OCI-LY7 (cell line): ENCODE measurements around the gene ACCSL. TPM values are rescaled to one million over a fixed set of nuclear protein-coding genes. Genes with fewer than 3 reads are reported as not detected.

Source experiments
- BruUV-seq: library from RNA; stranded (reverse); fragments of 400-500 nt; replicated peaks from 2 replicates; lab custom pipeline; 2021; lab: Mats Ljungman, UMichigan
- CTCF ChIA-PET: fragments of 300-600 bp; sonication (Branson Sonifier 250); formaldehyde crosslinking; loops from one replicate; lab custom pipeline; 2022; ENCODE audit warnings: antibody characterized with exemption; ENCODE audit not compliant: unreplicated experiment; lab: Charles Lee
- POLR2A ChIA-PET: fragments of 300-600 bp; sonication (Branson Sonifier 250); formaldehyde crosslinking; loops from one replicate; lab custom pipeline; 2022; ENCODE audit warnings: antibody characterized with exemption; lab: Charles Lee
- DNase-seq: peaks from one replicate; pipeline ENCODE4 v3.0.0-alpha.2; 2015; ENCODE audit warnings: low spot score
- H2AFZ ChIP-seq: fragments of 200-600 bp; sonication (generic), shearing (Covaris generic); 2 replicates; pipeline ENCODE4 v1.6.1; 2014; ENCODE audit warnings: mild to moderate bottlenecking, antibody characterized with exemption, low read length, moderate library complexity
- H3K27ac ChIP-seq: fragments of 200-600 bp; sonication (generic); 2 replicates; pipeline ENCODE4 v1.5.1; 2014; ENCODE audit warnings: mixed run types, low read depth, mild to moderate bottlenecking, moderate library complexity, low read length, inconsistent platforms; ENCODE audit not compliant: poor library complexity, severe bottlenecking
- H3K36me3 ChIP-seq: fragments of 200-600 bp; sonication (generic); 2 replicates; pipeline ENCODE4 v1.6.1; 2014; ENCODE audit warnings: mild to moderate bottlenecking, antibody characterized with exemption, low read length, moderate library complexity, mixed read lengths; ENCODE audit not compliant: insufficient read depth
- H3K4me1 ChIP-seq: fragments of 200-600 bp; sonication (generic); 2 replicates; pipeline ENCODE4 v1.5.1; 2014; ENCODE audit warnings: mild to moderate bottlenecking, low read length; ENCODE audit not compliant: insufficient read depth, poor library complexity, severe bottlenecking
- H3K4me2 ChIP-seq: fragments of 200-600 bp; sonication (generic); 2 replicates; pipeline ENCODE4 v1.6.1; 2014; ENCODE audit warnings: mild to moderate bottlenecking, low read length
- H3K4me3 ChIP-seq: fragments of 200-600 bp; sonication (generic); 2 replicates; pipeline ENCODE4 v1.5.1; 2014; ENCODE audit warnings: mild to moderate bottlenecking, low read depth, low read length; ENCODE audit not compliant: poor library complexity, severe bottlenecking
- H3K79me2 ChIP-seq: fragments of 200-600 bp; sonication (generic); 2 replicates; pipeline ENCODE4 v1.6.1; 2016; ENCODE audit warnings: low read depth, mild to moderate bottlenecking, low read length, moderate library complexity, mixed read lengths; ENCODE audit not compliant: insufficient read depth
- H3K9me2 ChIP-seq: fragments of 200-600 bp; sonication (generic); 2 replicates; pipeline ENCODE4 v1.6.1; 2016; ENCODE audit warnings: mild to moderate bottlenecking, low read length, mixed read lengths; ENCODE audit not compliant: insufficient read depth
- H3K9me3 ChIP-seq: fragments of 200-600 bp; sonication (generic); 2 replicates; pipeline ENCODE4 v1.6.1; 2014; ENCODE audit warnings: mild to moderate bottlenecking, mixed run types, low read length, mixed read lengths
- H4K20me1 ChIP-seq: fragments of 200-600 bp; sonication (generic); 2 replicates; pipeline ENCODE4 v1.6.1; 2014; ENCODE audit warnings: mild to moderate bottlenecking, antibody characterized with exemption, low read length, moderate library complexity, mixed read lengths; ENCODE audit not compliant: insufficient read depth
- CTCF ChIP-seq: fragments of 200-600 bp; sonication (generic); conservative IDR thresholded peaks from 2 replicates; pipeline ENCODE4 v1.5.1; 2014; ENCODE audit warnings: mild to moderate bottlenecking, antibody characterized with exemption, low read length, moderate library complexity, mixed read lengths
- EZH2phosphoT487 ChIP-seq: fragments of 200-600 bp; sonication (generic); IDR thresholded peaks from 2 replicates; pipeline ENCODE4 v1.6.1; 2018; ENCODE audit warnings: low read depth, borderline replicate concordance, mild to moderate bottlenecking, mixed run types, antibody characterized with exemption, low read length, moderate library complexity, mixed read lengths
- intact Hi-C: fragments of 100-400 bp; cut with micrococcal nuclease; formaldehyde crosslinking; loops from one replicate; pipeline ENCODE4 v1.10.0; 2022; ENCODE audit not compliant: unreplicated experiment
- total RNA-seq, 2 experiments: library from RNA; depleted of rRNA in 1 of 2; stranded (reverse); fragments of >200 nt in 1 of 2; shearing (Covaris generic) in 1 of 2; gene quantifications; 2 replicates each; pipeline ENCODE4 v1.2.3, GENCODE V29; 2014 to 2022

ACCSL gene
- total RNA-seq, 2 experiments from 2014 or later, result not detected

- POLR2A ChIA-PET, result no interaction called here
- H3K79me2 ChIP-seq, result no peaks in the 10 kb centered on the region
- H4K20me1 ChIP-seq, result no peaks in the 10 kb centered on the region
- BruUV-seq, result no TSS peak
- TF ChIP-seq EZH2phosphoT487 (no peak), CTCF (no peak)
- no peak overlapping the region for H3K27ac ChIP-seq
- no peaks in the 10 kb centered on the region for H3K4me1 ChIP-seq
- H3K36me3 ChIP-seq, result no peaks in the 10 kb centered on the region
- no peak overlapping the region for H3K4me3 ChIP-seq
- H3K4me2 ChIP-seq, result no peak overlapping the region
- no peak overlapping the region for H2AFZ ChIP-seq
- H3K9me3 ChIP-seq, result no peaks in the 10 kb centered on the region
- intact Hi-C loops, result no loop called here
- DNase-seq, result no peak
- CTCF ChIA-PET, result no interaction called here
- no peaks in the 10 kb centered on the region for H3K9me2 ChIP-seq
These were observed 19.5 kb downstream of the ACCSL start for GRCh38 chr11:44067266-44067665.

- BruUV-seq, result no TSS peak
- no peaks in the 10 kb centered on the region for H3K4me1 ChIP-seq
- TF ChIP-seq EZH2phosphoT487, result no peak
- TF ChIP-seq CTCF, result no peak
- H3K9me2 ChIP-seq, result no peaks in the 10 kb centered on the region
- no peak overlapping the region for H2AFZ ChIP-seq
- H3K4me3 ChIP-seq, result no peak overlapping the region
- no peak for DNase-seq
- no peaks in the 10 kb centered on the region for H4K20me1 ChIP-seq
- H3K36me3 ChIP-seq, result no peaks in the 10 kb centered on the region
- intact Hi-C loops, result no loop called here
- H3K27ac ChIP-seq, result no peak overlapping the region
- ChIA-PET CTCF (no interaction called here), POLR2A (interaction anchor here (0.7 kb wide), 1 partner anchor 126 kb away, joined by 3 read pairs; no protein-coding TSS in a partner anchor)
- no peak overlapping the region for H3K4me2 ChIP-seq
- no peaks in the 10 kb centered on the region for H3K79me2 ChIP-seq
- H3K9me3 ChIP-seq, result no peaks in the 10 kb centered on the region
These were observed 20.4 kb downstream of the ACCSL start for GRCh38 chr11:44068180-44068579.

GRCh38 chr11:44071157-44071556 lies 23.4 kb downstream of the ACCSL start:
- Histone ChIP-seq H3K79me2 (no peaks in the 10 kb centered on the region), H3K4me3 (no peak overlapping the region), H2AFZ (no peak overlapping the region), H3K27ac (no peak overlapping the region), H4K20me1 (no peaks in the 10 kb centered on the region), H3K4me1 (no peaks in the 10 kb centered on the region), H3K4me2 (no peak overlapping the region), H3K36me3 (no peaks in the 10 kb centered on the region), H3K9me2 (no peaks in the 10 kb centered on the region), H3K9me3 (no peaks in the 10 kb centered on the region)
- intact Hi-C loops, result no loop called here
- ChIA-PET POLR2A (no interaction called here), CTCF (no interaction called here)
- BruUV-seq, result no TSS peak
- DNase-seq, result no peak
- TF ChIP-seq CTCF (no peak), EZH2phosphoT487 (no peak)
